ENCODE data around the gene AGPAT2.

AGPAT2 gene

DNA sequence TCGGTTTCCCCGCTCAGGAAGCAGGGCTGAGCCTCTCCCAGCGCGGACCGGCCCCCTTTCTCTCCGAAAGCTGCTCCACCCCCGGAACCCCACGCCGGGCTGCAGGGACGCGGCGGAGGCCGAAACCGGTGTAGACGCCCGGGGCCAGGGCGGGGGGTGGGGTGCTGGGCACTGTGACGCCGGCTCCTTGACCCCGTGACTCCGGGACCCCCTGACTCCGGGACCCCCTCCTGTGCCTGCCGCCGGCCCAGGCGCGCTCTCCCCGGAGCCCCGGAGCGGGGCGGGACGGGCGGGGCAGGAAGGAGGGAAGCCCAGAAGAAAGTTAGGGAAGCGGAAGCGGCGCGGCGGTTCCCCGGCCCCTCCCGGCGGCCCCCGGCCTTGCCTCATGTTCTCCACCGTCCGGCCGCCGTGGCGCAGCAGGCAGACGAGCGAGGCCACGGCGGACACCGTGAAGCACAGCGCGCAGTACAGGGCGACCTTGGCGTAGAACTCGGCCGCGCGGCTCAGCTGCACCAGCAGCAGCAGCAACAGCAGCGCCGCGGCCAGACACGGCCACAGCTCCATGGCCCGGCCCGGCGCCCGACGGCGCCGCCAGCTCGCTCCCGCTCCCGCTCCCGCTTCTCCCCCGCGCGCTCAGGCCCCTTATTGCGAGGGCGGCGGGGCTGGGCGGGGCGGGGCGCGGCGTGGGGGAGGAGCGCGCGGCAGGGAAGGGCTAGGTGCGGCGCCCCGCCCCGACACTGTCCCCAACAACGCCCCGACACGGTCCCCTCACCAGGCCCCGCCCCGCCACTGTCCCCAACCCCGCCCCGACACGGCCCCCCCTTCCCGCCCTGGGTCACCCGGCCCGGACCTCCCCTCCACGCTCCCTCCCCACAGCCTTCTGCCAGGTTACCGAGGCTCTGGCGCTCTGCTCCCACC lies at the start of gene AGPAT2:
Gene AGPAT2, minus strand, starts transcription at position 664 of the 918 bp plus-strand sequence. Its CDS starts 100 bp downstream, at position 564.
- peak; percentile 67 to 80 for DNase-seq

GRCh38 chr9:136735812-136736480 lies 48.7 kb upstream of the AGPAT2 start:
- DNase-seq, result no peak

GRCh38 chr9:136734837-136735496 lies 47.7 kb upstream of the AGPAT2 start:
- DNase-seq, result no peak

DNA sequence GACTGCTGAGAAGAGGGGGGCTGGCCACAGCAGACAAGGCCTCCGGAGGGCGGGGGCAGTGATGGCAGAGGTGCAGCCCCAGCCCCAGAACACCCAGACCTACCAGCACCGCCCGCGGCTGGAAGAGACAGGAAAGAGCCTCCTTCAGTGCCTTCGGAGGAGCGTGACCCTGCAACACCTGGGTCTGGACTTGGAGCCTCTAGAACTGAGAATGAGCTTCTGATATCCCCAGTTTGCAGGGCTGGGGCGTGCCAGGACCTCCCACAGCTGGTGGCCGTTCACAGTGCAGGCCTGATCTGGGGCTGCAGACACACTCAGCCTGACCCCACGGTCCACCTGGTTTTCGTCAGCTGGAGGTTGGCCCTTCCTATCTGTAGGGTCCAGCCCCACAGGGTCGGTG lies 46.4 kb upstream of the AGPAT2 start:
- no peak for DNase-seq

DNA sequence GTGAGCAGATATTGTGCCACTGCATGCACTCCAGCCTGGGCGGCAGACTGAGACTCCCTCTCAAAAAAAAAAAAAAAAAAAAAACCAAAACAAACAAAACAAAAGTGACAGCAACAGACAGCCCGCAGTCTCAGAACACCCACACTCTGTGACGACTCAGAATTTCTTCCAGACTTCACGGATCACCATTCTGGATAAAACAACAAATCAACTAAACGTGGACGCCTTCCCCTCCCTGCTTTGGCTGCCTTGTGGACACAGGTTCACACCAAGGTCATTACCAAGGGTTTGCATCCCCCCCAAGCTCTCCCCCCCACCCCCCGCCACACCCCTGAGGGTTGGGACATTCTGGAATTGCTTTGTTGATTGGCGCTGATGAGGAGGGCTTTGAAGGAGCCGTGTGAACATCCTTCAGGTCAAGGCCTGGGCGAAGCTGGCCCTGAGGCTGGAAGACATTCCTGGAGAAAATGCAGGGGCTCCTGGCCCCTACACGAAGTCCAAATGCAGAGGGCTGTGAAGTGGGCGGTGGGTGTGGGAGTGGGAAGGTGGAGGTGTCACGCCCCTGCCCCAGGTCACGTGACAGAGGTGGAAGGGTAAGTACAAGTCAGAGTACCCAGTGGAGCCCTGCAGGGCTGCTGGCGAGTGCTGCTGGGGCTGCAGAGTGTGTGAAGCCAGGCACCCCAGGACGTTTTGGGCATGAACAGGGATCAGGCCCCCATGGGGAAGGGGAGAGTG lies 45.4 kb upstream of the AGPAT2 start:
- no peak for DNase-seq

- no peak for DNase-seq
Measured at GRCh38 chr9:136729926-136730325, 42.7 kb upstream of the AGPAT2 start.

DNA sequence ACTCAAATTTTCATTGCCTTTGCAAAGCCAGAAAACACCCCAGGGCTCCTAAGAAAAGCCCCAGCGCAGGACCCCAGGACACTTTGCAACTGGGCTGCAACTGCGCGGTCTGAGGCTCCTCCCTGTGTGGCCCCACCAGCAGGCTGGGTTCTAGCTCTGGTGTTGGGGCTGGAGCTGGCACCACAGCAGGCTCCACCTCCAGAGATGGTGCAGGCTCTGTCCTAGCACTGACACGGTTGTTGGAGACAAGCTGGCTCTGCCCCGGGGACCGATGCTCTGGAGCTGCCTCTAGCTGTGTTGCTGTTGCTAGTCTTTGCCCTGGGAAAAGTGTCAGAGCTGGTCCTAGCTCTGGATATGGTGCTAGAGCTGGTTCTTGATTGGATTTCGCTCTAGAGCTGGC lies 41.9 kb upstream of the AGPAT2 start:
- peak in 1 of 2 experiments; percentile 36 for DNase-seq

DNA sequence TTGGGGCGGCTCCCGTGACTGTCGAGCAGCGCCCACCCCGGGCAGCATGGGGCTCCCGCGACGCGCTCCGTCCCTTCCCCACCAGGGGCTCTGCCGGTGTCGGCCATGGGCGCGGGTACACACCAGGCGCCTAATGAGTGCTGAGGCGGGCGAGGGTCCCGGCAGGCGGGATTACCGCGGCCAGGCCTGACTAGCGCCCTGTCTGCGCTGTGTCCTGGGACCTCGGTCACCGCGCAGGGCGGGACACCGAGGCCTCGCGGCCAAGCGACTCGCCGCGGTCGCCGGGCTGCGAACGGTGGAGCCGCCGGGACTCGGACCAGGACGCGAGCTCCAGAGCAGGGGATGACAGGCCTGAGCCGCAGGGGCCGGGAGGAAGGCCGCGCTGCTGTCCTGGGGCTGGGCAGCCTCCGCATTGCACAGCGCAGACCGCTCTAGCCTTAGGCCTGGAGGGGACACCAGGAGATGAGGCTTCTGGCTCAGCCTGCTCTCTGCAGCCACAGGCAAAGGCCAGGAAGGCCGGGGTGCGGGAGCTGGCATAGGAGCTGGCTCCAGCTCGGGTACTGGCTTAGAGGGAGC lies 41.4 kb upstream of the AGPAT2 start:
- DNase-seq, result peak in 1 of 2 experiments; percentile 60

- DNase-seq, result peak; percentile 95 to 96
Measured at GRCh38 chr9:136728080-136728547, 40.9 kb upstream of the AGPAT2 start.

GRCh38 chr9:136726631-136727191 lies 39.5 kb upstream of the AGPAT2 start:
- peak; percentile 56 to 67 for DNase-seq

DNA sequence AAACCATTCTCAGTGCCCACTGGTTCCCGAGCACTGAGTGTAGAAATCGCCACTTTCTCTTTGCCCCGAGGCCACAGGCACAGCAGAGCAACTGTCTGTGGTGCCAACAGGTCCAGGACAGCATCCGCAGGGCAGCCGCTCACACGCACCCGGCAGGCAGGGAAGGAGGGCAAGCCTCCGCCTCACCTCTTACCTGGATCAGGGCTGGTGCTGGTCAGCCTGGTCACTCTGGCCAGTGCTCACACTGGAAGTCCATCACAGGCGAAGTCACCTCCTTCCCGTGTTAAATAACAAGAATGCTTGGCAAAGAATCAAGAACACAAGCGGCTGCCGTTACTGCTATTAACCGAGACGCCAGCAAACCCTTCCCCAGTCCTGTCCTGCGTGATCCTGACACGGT lies 38.9 kb upstream of the AGPAT2 start:
- no peak for DNase-seq

- DNase-seq, result peak in 1 of 2 experiments; percentile 34
Measured at GRCh38 chr9:136725612-136726011, 38.4 kb upstream of the AGPAT2 start.

GRCh38 chr9:136724772-136725171 lies 37.5 kb upstream of the AGPAT2 start:
- DNase-seq, result no peak

DNA sequence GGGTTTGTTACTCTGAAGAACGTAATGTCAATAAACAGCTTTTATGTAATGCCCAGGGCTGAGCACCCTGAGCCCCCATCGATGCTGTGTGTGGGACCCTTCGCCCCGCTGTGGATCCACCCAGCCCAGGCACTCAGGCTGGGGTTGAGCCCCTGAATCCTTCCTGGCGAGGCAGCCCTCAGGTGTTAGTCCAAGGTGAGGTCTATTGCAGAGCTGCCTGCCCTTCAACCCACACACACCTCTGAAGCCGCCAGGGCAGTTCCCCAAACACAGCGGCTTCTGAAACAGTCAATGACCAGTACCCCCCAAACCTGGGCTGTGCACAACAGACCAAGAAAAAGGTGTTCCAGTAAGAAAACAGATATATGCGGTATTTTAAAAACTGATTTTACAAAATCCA lies 36.7 kb upstream of the AGPAT2 start:
- DNase-seq, result no peak

DNA sequence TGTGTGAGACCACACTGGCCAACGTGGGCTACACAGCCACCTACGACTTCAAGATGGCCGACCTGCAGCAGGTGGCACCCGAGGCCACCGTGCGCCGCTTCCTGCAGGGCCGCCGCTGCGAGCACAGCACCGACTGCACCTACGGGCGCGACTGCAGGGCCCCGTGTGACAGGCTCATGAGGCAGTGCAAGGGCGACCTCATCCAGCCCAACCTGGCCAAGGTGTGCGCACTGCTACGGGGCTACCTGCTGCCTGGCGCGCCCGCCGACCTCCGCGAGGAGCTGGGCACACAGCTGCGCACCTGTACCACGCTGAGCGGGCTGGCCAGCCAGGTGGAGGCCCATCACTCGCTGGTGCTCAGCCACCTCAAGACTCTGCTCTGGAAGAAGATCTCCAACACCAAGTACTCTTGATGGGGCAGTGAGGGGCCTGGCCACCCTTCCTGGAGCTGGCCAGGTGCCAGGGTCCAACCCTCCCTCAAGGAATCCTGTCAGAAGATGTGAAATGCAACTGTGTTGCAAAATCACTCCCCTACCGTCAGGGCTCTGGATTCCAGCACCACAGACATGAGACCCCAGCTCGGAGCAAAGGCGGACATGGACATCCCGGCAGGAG lies 36.2 kb upstream of the AGPAT2 start:
- no peak for DNase-seq

DNA sequence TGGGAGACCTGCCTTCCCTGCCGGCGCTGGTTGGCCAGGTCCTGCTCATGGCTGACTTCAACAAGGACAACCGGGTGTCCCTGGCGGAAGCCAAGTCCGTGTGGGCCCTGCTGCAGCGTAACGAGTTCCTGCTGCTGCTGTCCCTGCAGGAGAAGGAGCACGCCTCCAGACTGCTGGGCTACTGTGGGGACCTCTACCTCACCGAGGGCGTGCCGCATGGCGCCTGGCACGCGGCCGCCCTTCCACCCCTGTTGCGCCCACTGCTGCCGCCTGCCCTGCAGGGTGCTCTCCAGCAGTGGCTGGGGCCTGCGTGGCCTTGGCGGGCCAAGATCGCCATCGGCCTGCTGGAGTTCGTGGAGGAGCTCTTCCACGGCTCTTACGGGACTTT lies 35.7 kb upstream of the AGPAT2 start:
- peak in 1 of 2 experiments; percentile 59 for DNase-seq

GRCh38 chr9:136722093-136722968 lies 35.1 kb upstream of the AGPAT2 start:
- peak in 1 of 2 experiments; percentile 60 for DNase-seq

GRCh38 chr9:136721339-136722092 lies 34.3 kb upstream of the AGPAT2 start:
- peak in 1 of 2 experiments; percentile 48 for DNase-seq

GRCh38 chr9:136720898-136721338 lies 33.7 kb upstream of the AGPAT2 start:
- DNase-seq, result no peak
